Prostate gland (tissue), 2 donors: ENCODE results near the gene BMPER.

Source experiments
- CTCF ChIP-seq, 4 experiments: fragments of 200-600 bp in 2 of 4; fragments of 450-650 bp in 2 of 4; sonication (generic) in 2 of 4; IDR thresholded peaks; 1 replicate in 3 of 4; 2 replicates in 1 of 4; pipeline ENCODE4 v1.5.1; 2016 to 2019; ENCODE audit warnings: antibody characterized with exemption in 4 of 4, mild to moderate bottlenecking in 2 of 4, moderate library complexity in 2 of 4
- POLR2A ChIP-seq: fragments of 450-650 bp; IDR thresholded peaks from one replicate; pipeline ENCODE4 v1.6.1; 2016; ENCODE audit warnings: antibody characterized with exemption, mild to moderate bottlenecking

GRCh38 chr7:33952824-33953223, 47.5 kb downstream of the BMPER start:
- TF ChIP-seq CTCF (IDR thresholded peaks at IDR 0.05) (no peak), POLR2A (no peak)
